HG03575 (cell line): ENCODE measurements around the gene TEDDM1.

Experiments
- ATAC-seq: cut with Tn5 transposase; IDR thresholded peaks from one replicate; pipeline ENCODE4 v1.9.1; 2021; ENCODE audit not compliant: unreplicated experiment, insufficient number of reproducible peaks, low FRiP score; ENCODE audit errors: extremely low read depth

Gene TEDDM1

DNA sequence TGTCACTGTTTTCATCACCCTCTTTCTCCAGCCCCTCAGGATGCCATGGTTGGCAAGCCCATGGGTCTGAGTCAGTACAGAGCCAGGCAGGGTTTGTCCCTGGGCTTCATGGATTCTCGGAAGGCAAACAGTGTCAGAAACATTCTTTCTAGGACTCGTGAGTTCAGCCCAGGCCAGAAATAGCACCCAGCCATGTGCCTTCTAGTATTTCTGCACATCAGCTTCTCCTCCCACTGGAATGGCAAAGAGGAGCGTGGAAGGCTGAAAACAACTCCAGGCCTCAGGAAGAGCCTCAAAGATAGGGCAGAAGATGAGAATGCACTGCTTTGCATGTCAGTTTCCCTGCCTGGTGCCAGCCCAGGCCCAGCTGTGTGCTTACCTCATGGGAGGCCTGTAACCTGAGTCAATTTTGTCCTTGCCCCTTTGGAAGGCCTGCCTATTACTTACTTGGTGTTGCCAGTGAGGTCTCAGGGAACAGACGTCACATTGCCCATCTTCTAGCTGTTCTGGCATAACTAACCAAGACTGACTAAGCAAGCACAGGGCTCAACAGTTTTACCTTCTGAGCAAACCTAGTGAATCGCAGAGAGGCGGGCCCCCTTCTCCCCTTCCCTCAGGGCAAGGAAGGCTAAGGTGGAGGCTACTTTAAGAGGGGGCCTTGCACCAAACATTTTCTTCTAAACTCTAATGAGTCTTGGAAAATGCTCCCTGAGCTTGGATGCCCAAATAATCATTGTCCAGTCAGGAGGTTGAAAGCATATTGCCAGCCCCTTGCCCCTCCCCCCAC is 51.3 kb downstream of the TEDDM1 start:
- ATAC-seq = no peak
